H1 (cell line): Measurements from ENCODE around the gene NRBF2. TPM values are rescaled to one million over a fixed set of nuclear protein-coding genes. Genes with fewer than 3 reads are reported as not detected.

Experiments used
- CTCF ChIA-PET: fragments of 300-600 bp; sonication (Branson Sonifier 250); formaldehyde crosslinking; loops from one replicate; lab custom pipeline; 2021; ENCODE audit not compliant: partially characterized antibody; lab: Charles Lee
- POLR2A ChIA-PET: fragments of 300-600 bp; sonication (Branson Sonifier 250); formaldehyde crosslinking; loops from one replicate; lab custom pipeline; 2021; ENCODE audit warnings: inconsistent platforms; ENCODE audit not compliant: partially characterized antibody; lab: Charles Lee
- DNase-seq, 2 experiments: peaks; one replicate each; pipeline versions ENCODE4 v3.0.0 to v3.0.0-alpha.2; 2010 to 2022; ENCODE audit warnings: low spot score in 2 of 2, low read depth in 1 of 2, mixed read lengths in 1 of 2
- FAIRE-seq: peaks from 2 replicates; lab custom pipeline; 2011; peaks lifted over from hg19 to GRCh38; lab: Jason Lieb, UNC
- H2AFZ ChIP-seq: 2 replicates; pipeline ENCODE4 v1.8.1; 2012; ENCODE audit warnings: low read length, inconsistent platforms
- H2AK5ac ChIP-seq: 2 replicates; pipeline ENCODE4 v1.6.1; 2013; ENCODE audit warnings: low read depth, low read length
- H2BK120ac ChIP-seq: replicated peaks from 2 replicates; pipeline ENCODE3; 2013; ENCODE audit warnings: low read depth, low read length, inconsistent platforms
- H2BK12ac ChIP-seq: 2 replicates; pipeline ENCODE4 v1.6.1; 2013; ENCODE audit warnings: low read depth, low read length
- H2BK15ac ChIP-seq: 2 replicates; pipeline ENCODE4 v1.6.1; 2013; ENCODE audit warnings: low read length
- H2BK20ac ChIP-seq: 2 replicates; pipeline ENCODE4 v1.6.1; 2013; ENCODE audit warnings: low read length
- H2BK5ac ChIP-seq: 2 replicates; pipeline ENCODE4 v1.6.1; 2013; ENCODE audit warnings: low read depth, low read length
- H3K14ac ChIP-seq: 2 replicates; pipeline ENCODE4 v1.6.1; 2013; ENCODE audit warnings: inconsistent platforms; ENCODE audit not compliant: insufficient read length
- H3K18ac ChIP-seq: 2 replicates; pipeline ENCODE4 v1.6.1; 2013; ENCODE audit warnings: low read length; ENCODE audit errors: extremely low read depth
- H3K23ac ChIP-seq: 2 replicates; pipeline ENCODE4 v1.6.1; 2013; ENCODE audit warnings: inconsistent platforms; ENCODE audit not compliant: insufficient read length
- H3K23me2 ChIP-seq: 2 replicates; pipeline ENCODE4 v1.6.1; 2013; ENCODE audit warnings: low read depth, low read length
- H3K27ac ChIP-seq: 2 replicates; pipeline ENCODE4 v1.6.1; 2011; ENCODE audit warnings: low read depth, low read length, inconsistent platforms
- H3K27me3 ChIP-seq, 4 experiments: replicated peaks in 1 of 4; 1 replicate in 1 of 4; 2 replicates in 3 of 4; pipeline versions ENCODE4 v1.6.1 to v1.8.1; 2011 to 2013; ENCODE audit warnings: low read length in 3 of 4, mild to moderate bottlenecking in 3 of 4, inconsistent platforms in 2 of 4, mixed read lengths in 2 of 4, moderate library complexity in 1 of 4; ENCODE audit not compliant: control insufficient read depth in 3 of 4, insufficient read depth in 3 of 4; ENCODE audit errors: extremely low read depth in 1 of 4
- H3K36me3 ChIP-seq, 4 experiments: 2 replicates each; pipeline versions ENCODE4 v1.6.1 to v1.8.1; 2011 to 2013; ENCODE audit warnings: mild to moderate bottlenecking in 4 of 4, low read length in 3 of 4, moderate library complexity in 2 of 4, control low read depth in 1 of 4, inconsistent platforms in 1 of 4; ENCODE audit not compliant: insufficient read depth in 4 of 4, control insufficient read depth in 2 of 4
- H3K4ac ChIP-seq: replicated peaks from 2 replicates; pipeline ENCODE3; 2013; ENCODE audit warnings: low read length, low read depth, mixed read lengths, inconsistent platforms; ENCODE audit not compliant: insufficient read length
- H3K4me1 ChIP-seq, 4 experiments: replicated peaks in 1 of 4; 1 replicate in 1 of 4; 2 replicates in 3 of 4; pipeline versions ENCODE4 v1.6.1 to v1.8.1; 2011 to 2013; ENCODE audit warnings: low read length in 3 of 4, inconsistent platforms in 2 of 4, mixed read lengths in 1 of 4; ENCODE audit not compliant: insufficient read depth in 4 of 4, control insufficient read depth in 3 of 4
- H3K4me2 ChIP-seq, 2 experiments: 2 replicates each; pipeline versions ENCODE4 v1.6.1 to v1.8.1; 2011 to 2013; ENCODE audit warnings: low read depth in 2 of 2, low read length in 2 of 2, control low read depth in 1 of 2, inconsistent platforms in 1 of 2, mild to moderate bottlenecking in 1 of 2; ENCODE audit not compliant: insufficient read depth in 1 of 2
- H3K4me3 ChIP-seq, 4 experiments: fragments of 200-600, 300-600 bp in 1 of 4; sonication (generic), shearing (Covaris generic), sonication (Bioruptor Twin) in 1 of 4; 2 replicates each; pipeline versions ENCODE4 v1.5.1 to v1.8.1; 2011 to 2016; ENCODE audit warnings: low read length in 4 of 4, low read depth in 3 of 4, control low read depth in 2 of 4, inconsistent platforms in 2 of 4, mild to moderate bottlenecking in 2 of 4, mixed read lengths in 1 of 4, moderate library complexity in 1 of 4; ENCODE audit not compliant: insufficient read depth in 2 of 4; ENCODE audit errors: extremely low read depth in 1 of 4
- H3K56ac ChIP-seq: replicated peaks from 2 replicates; pipeline ENCODE3; 2013; ENCODE audit warnings: low read depth, mild to moderate bottlenecking, mixed read lengths, low read length, inconsistent platforms; ENCODE audit not compliant: insufficient read length
- H3K79me1 ChIP-seq: 2 replicates; pipeline ENCODE4 v1.6.1; 2013; ENCODE audit warnings: low read depth, low read length, control low read depth
- H3K79me2 ChIP-seq, 2 experiments: 2 replicates each; pipeline versions ENCODE4 v1.6.1 to v1.8.1; 2012 to 2013; ENCODE audit warnings: low read length in 2 of 2, mild to moderate bottlenecking in 2 of 2, inconsistent platforms in 1 of 2; ENCODE audit not compliant: insufficient read depth in 2 of 2, control insufficient read depth in 1 of 2
- H3K9ac ChIP-seq, 4 experiments: replicated peaks in 1 of 4; 1 replicate in 1 of 4; 2 replicates in 3 of 4; pipeline versions ENCODE4 v1.6.1 to v1.8.1; 2011 to 2013; ENCODE audit warnings: low read depth in 3 of 4, low read length in 3 of 4, control low read depth in 2 of 4, mild to moderate bottlenecking in 2 of 4, moderate library complexity in 2 of 4, inconsistent platforms in 1 of 4; ENCODE audit errors: extremely low read depth in 1 of 4
- H3K9me3 ChIP-seq, 2 experiments: 2 replicates each; pipeline versions ENCODE4 v1.6.1 to v1.8.1; 2012 to 2013; ENCODE audit warnings: mild to moderate bottlenecking in 2 of 2, moderate library complexity in 2 of 2, control low read depth in 1 of 2, inconsistent platforms in 1 of 2, low read depth in 1 of 2, low read length in 1 of 2, mixed read lengths in 1 of 2; ENCODE audit not compliant: insufficient read depth in 2 of 2
- H4K20me1 ChIP-seq, 2 experiments: replicated peaks in 1 of 2; 2 replicates each; pipeline versions ENCODE3 to v1.8.1; 2011 to 2013; ENCODE audit warnings: inconsistent platforms in 2 of 2, low read length in 2 of 2, mild to moderate bottlenecking in 1 of 2; ENCODE audit not compliant: insufficient read depth in 2 of 2, control insufficient read depth in 1 of 2
- H4K5ac ChIP-seq: 2 replicates; pipeline ENCODE4 v1.6.1; 2013; ENCODE audit warnings: low read length, low read depth, mixed read lengths, inconsistent platforms; ENCODE audit not compliant: insufficient read length
- H4K8ac ChIP-seq: 2 replicates; pipeline ENCODE4 v1.8.0; 2013; ENCODE audit warnings: mild to moderate bottlenecking, moderate library complexity, low read length, inconsistent platforms; ENCODE audit not compliant: insufficient read depth; ENCODE audit errors: extremely low read depth
- H4K91ac ChIP-seq: replicated peaks from 2 replicates; pipeline ENCODE3; 2013; ENCODE audit warnings: low read length, mixed read lengths, inconsistent platforms; ENCODE audit not compliant: insufficient read length
- BRCA1 ChIP-seq: IDR thresholded peaks from 2 replicates; pipeline ENCODE4 v1.6.1; 2012; ENCODE audit warnings: low read depth, low read length, improper control_type of control experiment
- CBX8 ChIP-seq: fragments of 300-800, 300-1000 bp; sonication (generic); IDR thresholded peaks from 2 replicates; pipeline ENCODE4 v1.7.1; 2016; ENCODE audit warnings: low read depth, low read length, borderline replicate concordance
- GABPA ChIP-seq: IDR thresholded peaks from 2 replicates; pipeline ENCODE4 v1.6.1; 2011; ENCODE audit warnings: mild to moderate bottlenecking, low read length, moderate library complexity, borderline replicate concordance; ENCODE audit not compliant: insufficient read depth
- NRF1 ChIP-seq: IDR thresholded peaks from 2 replicates; pipeline ENCODE4 v1.6.1; 2011; ENCODE audit warnings: mild to moderate bottlenecking, low read depth, low read length, improper control_type of control experiment
- POLR2AphosphoS5 ChIP-seq: IDR thresholded peaks from 2 replicates; pipeline ENCODE4 v1.6.1; 2011; ENCODE audit warnings: low read depth, low read length
- RXRA ChIP-seq: IDR thresholded peaks from 2 replicates; pipeline ENCODE4 v1.6.1; 2011; ENCODE audit warnings: low read depth, mild to moderate bottlenecking, low read length, moderate library complexity; ENCODE audit not compliant: insufficient read depth
- SIX5 ChIP-seq: IDR thresholded peaks from 2 replicates; pipeline ENCODE4 v1.6.1; 2011; ENCODE audit warnings: mild to moderate bottlenecking, low read depth, low read length
- TAF7 ChIP-seq: optimal IDR thresholded peaks from 2 replicates; pipeline ENCODE3; 2011; ENCODE audit warnings: low read depth, mild to moderate bottlenecking, inconsistent platforms, low read length, moderate library complexity, borderline replicate concordance
- TEAD4 ChIP-seq: IDR thresholded peaks from 2 replicates; pipeline ENCODE4 v1.6.1; 2012; ENCODE audit warnings: low read depth, low read length, inconsistent platforms, mixed read lengths
- WGBS, 2 experiments: shearing (Covaris generic) in 1 of 2; methylation state at CpG; one replicate each; pipeline versions ENCODE4 v1.1.6 to v1.1.7; 2013 to 2015; ENCODE audit warnings: low lambda C conversion rate in 2 of 2, mixed read lengths in 2 of 2, inconsistent platforms in 1 of 2, low coverage in 1 of 2, missing lambda C conversion rate in 1 of 2; ENCODE audit not compliant: insufficient replicate concordance in 2 of 2, insufficient coverage in 1 of 2, insufficient read length in 1 of 2; ENCODE audit errors: extremely low coverage in 1 of 2, missing lambda C conversion rate in 1 of 2; 5-methylcytosine and 5-hydroxymethylcytosine counted together
- polyA plus RNA-seq, 7 experiments: library from polyadenylated mRNA; depleted of rRNA in 3 of 7; stranded (reverse) in 5 of 7; unstranded in 2 of 7; fragments of >200 nt in 5 of 7; fragments of 200-250 nt in 2 of 7; gene quantifications; 1 replicate in 5 of 7; 2 replicates in 1 of 7; 4 replicates in 1 of 7; pipeline versions ENCODE4 v1.2.1 to v1.2.3, GENCODE V29; 2011 to 2013; ENCODE audit warnings: missing spikeins in 2 of 7, mixed read lengths in 2 of 7
- total RNA-seq: library from RNA; stranded (reverse); fragmentation: NEBNext Ultra II Directional; extraction: Animal tissue kit (Norgen Biotek cat#: 25700); gene quantifications from 2 replicates; pipeline ENCODE4 v1.2.1, GENCODE V29; 2021
- TF ChIP-seq, protein P1 (sequence below): IDR thresholded peaks from 2 replicates; pipeline ENCODE4 v1.6.1; 2012; ENCODE audit warnings: inconsistent platforms
- TF ChIP-seq, protein P2 (sequence below): IDR thresholded peaks from 2 replicates; pipeline ENCODE4 v1.6.1; 2011; ENCODE audit warnings: low read length, improper control_type of control experiment

Gene NRBF2
- total and polyA plus RNA-seq, 2 of the 8 experiments (the other 6 are each of a cell fraction or from before 2014, with no cell fraction given) = 11.0 to 29.9 TPM

DNA sequence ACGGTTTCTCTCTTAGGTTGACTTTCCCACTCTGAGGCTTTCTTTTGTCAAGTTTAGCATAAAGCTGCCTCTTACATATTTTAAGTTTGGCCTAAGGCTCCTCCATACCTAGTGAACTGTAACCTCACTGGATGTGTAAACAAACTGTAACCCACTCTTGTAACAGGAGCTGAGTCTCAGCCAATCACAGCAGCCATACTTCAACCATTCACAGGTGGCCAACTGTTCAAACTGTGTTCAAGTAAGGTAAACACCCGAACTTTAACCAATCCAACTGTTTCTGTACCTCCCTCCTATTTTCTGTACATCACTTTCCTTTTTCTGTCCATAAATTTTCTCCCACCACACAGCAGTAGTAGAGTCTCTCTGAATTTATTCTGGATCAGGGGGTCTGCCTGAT, 7.7 kb upstream of the NRBF2 start:
- H2BK120ac ChIP-seq = no peak overlapping the region
- H3K4ac ChIP-seq = no peak overlapping the region
- H2BK5ac ChIP-seq = no peak overlapping the region
- ChIA-PET CTCF (interaction anchor here (0.6 to 0.9 kb wide), 2 partner anchors 282 to 632 kb away, joined by 3 read pairs; no protein-coding TSS in a partner anchor), POLR2A (interaction anchor here (0.6 kb wide), 1 partner anchor 213 kb away, joined by 4 read pairs; no protein-coding TSS in a partner anchor)
- DNase-seq = no peak
- H3K9ac ChIP-seq = no peak overlapping the region
- H3K36me3 ChIP-seq = no peaks in the 10 kb centered on the region
- no peak overlapping the region for H3K4me2 ChIP-seq
- H2BK20ac ChIP-seq = no peak overlapping the region
- no peak overlapping the region for H3K4me3 ChIP-seq
- H4K8ac ChIP-seq = no peak overlapping the region
- no peak overlapping the region for H3K18ac ChIP-seq
- no peak overlapping the region for H3K56ac ChIP-seq
- H3K23me2 ChIP-seq = no peaks in the 10 kb centered on the region
- H3K4me1 ChIP-seq = no peaks in the 10 kb centered on the region; a peak in 1 of 7 replicates
- H4K5ac ChIP-seq = no peak overlapping the region
- no peak for FAIRE-seq
- 92% methylated on average over 2 of the region's 2 CpGs; no CpG with 5 or more reads in 1 of the 2 experiments for WGBS, 2 experiments
- no peak overlapping the region for H4K91ac ChIP-seq
- no peak overlapping the region for H2BK15ac ChIP-seq
- H3K14ac ChIP-seq = no peak overlapping the region
- H3K79me1 ChIP-seq = no peaks in the 10 kb centered on the region
- H3K23ac ChIP-seq = no peak overlapping the region
- no peaks in the 10 kb centered on the region for H3K79me2 ChIP-seq
- no peak overlapping the region for H3K27ac ChIP-seq
- H2AFZ ChIP-seq = no peak overlapping the region
- H3K27me3 ChIP-seq = no peaks in the 10 kb centered on the region
- 0 out of 2 replicates have a peak overlapping the region, but pooled peaks have one; percentile 53 for H2AK5ac ChIP-seq
- H2BK12ac ChIP-seq = no peak overlapping the region
- no peaks in the 10 kb centered on the region for H4K20me1 ChIP-seq
- peaks cover 6 to 12% of the 10 kb centered on the region in 2 experiments; a peak in 2 of 4 replicates for H3K9me3 ChIP-seq
- TF ChIP-seq BRCA1 (no peak), NRF1 (no peak), TAF7 (no peak), SIX5 (no peak), POLR2AphosphoS5 (no peak), GABPA (no peak), CBX8 (no peak), RXRA (no peak), TEAD4 (no peak)
- TF ChIP-seq, protein P1, sequence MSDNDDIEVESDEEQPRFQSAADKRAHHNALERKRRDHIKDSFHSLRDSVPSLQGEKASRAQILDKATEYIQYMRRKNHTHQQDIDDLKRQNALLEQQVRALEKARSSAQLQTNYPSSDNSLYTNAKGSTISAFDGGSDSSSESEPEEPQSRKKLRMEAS = no peak
- TF ChIP-seq, protein P2, sequence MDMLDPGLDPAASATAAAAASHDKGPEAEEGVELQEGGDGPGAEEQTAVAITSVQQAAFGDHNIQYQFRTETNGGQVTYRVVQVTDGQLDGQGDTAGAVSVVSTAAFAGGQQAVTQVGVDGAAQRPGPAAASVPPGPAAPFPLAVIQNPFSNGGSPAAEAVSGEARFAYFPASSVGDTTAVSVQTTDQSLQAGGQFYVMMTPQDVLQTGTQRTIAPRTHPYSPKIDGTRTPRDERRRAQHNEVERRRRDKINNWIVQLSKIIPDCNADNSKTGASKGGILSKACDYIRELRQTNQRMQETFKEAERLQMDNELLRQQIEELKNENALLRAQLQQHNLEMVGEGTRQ = no peak
